Inflammatory macrophage treated with lipopolysaccharide for 4 hours (primary cell): Measurements from ENCODE around the gene GINS2.

Experiments
- DNase-seq: peaks from one replicate; pipeline ENCODE4 v3.0.0-alpha.2; 2020

GINS2 gene

GRCh38 chr16:85716022-85716679 is 27.4 kb upstream of the GINS2 start:
- no peak for DNase-seq

- DNase-seq: no peak
These were observed 26.6 kb upstream of the GINS2 start for GRCh38 chr16:85715169-85716021.

GRCh38 chr16:85712801-85713200 is 24.0 kb upstream of the GINS2 start:
- DNase-seq: no peak

- DNase-seq: no peak
These were observed 23.3 kb upstream of the GINS2 start for GRCh38 chr16:85711982-85712587.

- no peak for DNase-seq
These were observed 22.0 kb upstream of the GINS2 start for GRCh38 chr16:85710732-85711131.

GRCh38 chr16:85709766-85710585 is 21.2 kb upstream of the GINS2 start:
- no peak for DNase-seq

GRCh38 chr16:85708338-85708737 is 19.6 kb upstream of the GINS2 start:
- no peak for DNase-seq

GRCh38 chr16:85707528-85708095 is 18.9 kb upstream of the GINS2 start:
- DNase-seq: no peak

GRCh38 chr16:85706449-85707034 is 17.8 kb upstream of the GINS2 start:
- no peak for DNase-seq

- no peak for DNase-seq
These were observed 16.4 kb upstream of the GINS2 start for GRCh38 chr16:85704900-85705846.

- no peak for DNase-seq
These were observed 15.3 kb upstream of the GINS2 start for GRCh38 chr16:85704011-85704410.

GRCh38 chr16:85699628-85700027 is 10.9 kb upstream of the GINS2 start:
- DNase-seq: peak; percentile 77

GRCh38 chr16:85698935-85699558 is 10.3 kb upstream of the GINS2 start:
- peak; percentile 10 for DNase-seq

GRCh38 chr16:85698459-85698891 is 9.7 kb upstream of the GINS2 start:
- no peak for DNase-seq

GRCh38 chr16:85697431-85697830 is 8.7 kb upstream of the GINS2 start:
- no peak for DNase-seq

- no peak for DNase-seq
These were observed 8.0 kb upstream of the GINS2 start for GRCh38 chr16:85696781-85697180.

GRCh38 chr16:85695196-85696128 is 6.7 kb upstream of the GINS2 start:
- no peak for DNase-seq

GRCh38 chr16:85690469-85691064 is 1.8 kb upstream of the GINS2 start:
- DNase-seq: no peak

- no peak for DNase-seq
These were observed 1.2 kb upstream of the GINS2 start for GRCh38 chr16:85689950-85690320.
